Activated naive CD4-positive, alpha-beta T cell treated with Interleukin-2 at 50 U/mL for 16 hours (primary cell): ENCODE measurements around the gene MYO1G.
A peak's percentile ranks its signal among the peaks of the same experiment; 100 is the strongest.
"Not testable (repeated sequence)": the region's sequence is repeated elsewhere in the genome, so short reads cannot be mapped to it uniquely, and the experiment has no call there.

Source experiments
- DNase-seq: peaks from one replicate; pipeline ENCODE4 v3.0.0-alpha.2; 2020

The MYO1G gene

DNA sequence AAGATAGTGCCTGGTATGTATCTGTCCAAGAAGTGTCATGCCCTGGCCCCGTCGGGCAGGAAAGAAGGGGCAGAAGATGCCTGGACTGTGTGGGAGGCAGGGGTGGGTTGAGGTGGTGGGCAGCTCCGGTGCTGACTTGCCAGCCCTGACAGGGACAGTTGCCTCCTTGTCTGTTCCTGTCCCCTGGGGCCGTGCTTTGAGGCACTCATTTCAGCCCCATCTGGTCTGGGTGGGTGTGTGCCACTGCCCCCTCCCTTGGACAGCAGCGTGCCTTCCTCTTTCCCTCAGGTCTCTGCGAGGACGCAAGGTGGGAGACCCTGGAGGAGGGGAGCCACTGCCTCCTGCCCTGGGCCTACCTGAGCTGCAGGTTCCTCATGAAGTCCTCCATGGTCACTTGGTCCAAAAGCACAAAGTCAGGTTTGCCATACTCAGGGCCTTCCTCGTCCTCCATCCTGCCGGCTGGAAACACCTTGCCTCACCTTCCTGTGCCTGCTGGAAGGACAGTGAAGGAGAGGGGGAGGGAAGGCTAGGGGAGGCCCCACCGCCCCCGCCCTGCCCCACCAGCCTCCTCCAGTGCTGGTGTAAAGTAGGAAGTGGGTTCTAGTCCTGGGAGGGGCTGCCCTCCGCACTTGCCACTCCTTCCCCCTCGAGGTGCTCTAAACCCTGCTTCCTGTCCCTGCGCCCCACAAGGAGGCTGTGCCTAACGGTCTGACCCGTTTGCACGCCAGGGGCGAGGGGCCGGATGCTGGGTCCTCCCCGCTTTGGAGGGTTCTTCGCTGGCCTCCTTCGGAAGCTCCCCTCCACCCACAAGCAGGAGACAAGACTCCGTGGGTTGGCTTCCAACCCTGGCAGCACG is at the start of gene MYO1G:
Gene MYO1G (minus strand): TSS at position 505 of the 856 bp plus-strand sequence. CDS start 54 bp downstream, at position 451.
- DNase-seq, result peak; percentile 89

DNA sequence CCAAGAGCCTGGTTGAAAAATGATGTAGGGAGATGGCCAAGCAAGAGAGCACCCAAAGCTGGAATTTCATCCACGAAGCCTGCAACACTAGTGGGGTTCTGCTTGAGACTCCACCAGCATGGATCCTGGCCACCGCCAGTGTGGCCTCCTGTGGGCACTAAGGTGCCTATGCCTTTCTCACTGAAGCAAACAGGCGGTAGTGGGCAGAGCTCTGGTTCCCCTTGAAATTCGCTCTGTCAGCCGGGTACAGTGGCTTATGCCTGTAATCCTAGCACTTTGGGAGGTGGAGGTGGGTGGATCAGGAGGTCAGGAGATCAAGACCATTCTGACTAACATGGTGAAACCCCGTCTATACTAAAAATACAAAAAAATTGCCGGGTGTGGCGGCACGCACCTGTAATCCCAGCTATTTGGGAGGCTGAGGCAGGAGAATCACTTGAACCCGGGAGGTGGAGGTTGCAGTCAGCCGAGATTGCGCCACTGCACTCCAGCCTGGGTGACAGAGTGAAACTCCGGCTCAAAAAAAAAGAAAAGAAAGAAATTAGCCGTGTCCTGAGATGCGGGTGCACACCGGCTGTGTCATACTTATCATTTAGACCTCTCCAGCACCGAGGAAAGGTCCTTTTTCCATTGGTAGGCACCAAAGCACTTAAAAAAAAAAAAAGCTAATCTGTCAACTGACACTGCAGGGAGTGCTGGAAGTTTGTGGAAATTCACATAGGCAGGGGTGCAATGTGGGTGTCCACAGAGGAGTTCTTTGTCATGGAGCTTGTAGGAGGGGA is 49.5 kb upstream of the MYO1G start:
- DNase-seq, result no peak

DNA sequence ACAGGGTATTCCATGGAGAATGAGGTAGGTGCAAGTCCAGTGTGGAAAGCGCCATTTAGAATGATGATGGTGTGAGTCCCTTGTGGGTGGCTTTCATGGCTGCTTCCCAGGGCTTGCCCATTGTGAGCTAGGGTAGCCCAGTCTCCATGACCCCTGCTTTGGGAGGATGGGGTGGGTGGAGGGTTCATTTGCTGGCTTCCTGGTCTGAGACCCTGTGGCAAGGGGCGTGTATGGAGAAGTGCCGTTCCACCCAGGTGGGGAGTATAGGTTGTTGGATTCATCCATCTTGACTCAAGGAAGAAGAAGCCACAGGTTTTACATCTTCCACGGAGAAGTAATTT is 48.9 kb upstream of the MYO1G start:
- no peak for DNase-seq

DNA sequence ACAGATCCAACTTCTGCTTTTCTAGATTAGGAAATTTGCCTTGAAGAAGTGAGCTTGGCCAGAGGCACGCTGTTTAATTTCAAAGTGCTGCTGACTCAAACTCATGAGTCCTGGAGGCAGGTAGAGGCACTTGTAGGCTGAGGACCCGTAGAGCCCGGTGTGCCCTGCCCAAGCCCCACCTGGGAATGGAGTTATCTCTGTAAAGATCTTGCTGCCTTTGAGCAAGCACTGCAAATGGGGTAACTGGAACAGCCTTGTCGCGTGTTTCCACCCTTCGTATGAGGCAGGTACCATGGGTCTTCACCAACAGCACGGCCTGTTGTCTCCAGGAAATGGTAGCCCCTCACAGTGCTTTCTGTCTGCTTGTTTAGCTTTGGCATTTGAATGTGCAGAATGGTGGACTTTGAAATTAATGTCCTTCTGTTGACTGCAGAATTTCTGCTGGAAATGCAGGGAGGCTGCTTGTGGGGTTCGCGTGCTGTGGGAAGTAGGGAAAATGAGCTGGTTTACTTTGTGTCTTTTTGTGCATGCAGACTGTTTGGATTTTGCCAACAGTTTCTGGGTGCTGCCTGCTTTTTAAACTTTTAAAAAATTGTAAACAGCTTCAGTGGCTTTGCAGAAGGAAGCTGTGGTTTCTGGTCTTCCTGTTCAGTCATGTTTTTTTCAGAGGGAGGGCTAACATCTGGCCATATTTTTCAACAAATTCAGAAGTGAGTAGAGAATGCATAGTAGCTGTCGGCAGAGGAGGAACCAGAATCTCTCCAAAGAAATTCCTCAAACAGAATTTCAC is 48.4 kb upstream of the MYO1G start:
- DNase-seq, result peak; percentile 12

DNA sequence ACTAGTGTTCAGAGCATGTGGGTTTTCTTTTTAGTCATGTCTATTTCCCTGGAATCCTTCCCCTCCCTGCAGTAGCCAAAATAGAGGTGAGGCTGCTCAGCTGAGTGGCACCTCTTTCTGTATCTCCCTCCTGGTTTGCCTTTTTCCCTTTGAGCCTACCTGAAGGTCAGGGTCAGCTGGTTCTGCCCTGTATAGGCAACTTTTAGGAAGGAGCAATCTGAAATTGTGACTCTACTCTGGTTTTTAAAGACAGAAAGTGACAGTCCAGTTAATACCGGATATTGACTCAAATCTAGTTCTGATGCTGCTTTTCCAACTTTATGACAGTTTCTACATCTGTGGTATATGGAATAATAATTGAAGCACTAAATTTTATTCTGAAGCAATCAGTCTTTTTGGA is 47.2 kb upstream of the MYO1G start:
- no peak for DNase-seq

DNA sequence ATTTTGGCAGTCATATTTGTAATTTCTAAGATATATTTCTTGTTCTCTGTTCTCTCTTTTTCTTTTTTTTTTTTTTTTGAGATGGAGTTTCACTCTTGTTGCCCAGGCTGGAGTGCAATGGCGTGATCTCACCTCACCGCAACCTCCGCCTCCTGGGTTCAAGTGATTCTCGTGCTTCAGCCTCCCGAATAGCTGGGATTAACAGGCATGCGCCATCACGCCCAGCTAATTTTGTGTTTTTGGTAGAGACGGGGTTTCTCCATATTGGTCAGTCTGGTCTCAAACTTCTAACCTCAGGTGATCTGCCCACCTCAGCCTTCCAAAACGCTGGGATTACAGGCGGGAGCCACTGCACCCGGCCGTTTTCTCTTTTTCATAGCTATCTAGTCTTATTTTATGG is 46.7 kb upstream of the MYO1G start:
- DNase-seq, result not testable (repeated sequence)

DNA sequence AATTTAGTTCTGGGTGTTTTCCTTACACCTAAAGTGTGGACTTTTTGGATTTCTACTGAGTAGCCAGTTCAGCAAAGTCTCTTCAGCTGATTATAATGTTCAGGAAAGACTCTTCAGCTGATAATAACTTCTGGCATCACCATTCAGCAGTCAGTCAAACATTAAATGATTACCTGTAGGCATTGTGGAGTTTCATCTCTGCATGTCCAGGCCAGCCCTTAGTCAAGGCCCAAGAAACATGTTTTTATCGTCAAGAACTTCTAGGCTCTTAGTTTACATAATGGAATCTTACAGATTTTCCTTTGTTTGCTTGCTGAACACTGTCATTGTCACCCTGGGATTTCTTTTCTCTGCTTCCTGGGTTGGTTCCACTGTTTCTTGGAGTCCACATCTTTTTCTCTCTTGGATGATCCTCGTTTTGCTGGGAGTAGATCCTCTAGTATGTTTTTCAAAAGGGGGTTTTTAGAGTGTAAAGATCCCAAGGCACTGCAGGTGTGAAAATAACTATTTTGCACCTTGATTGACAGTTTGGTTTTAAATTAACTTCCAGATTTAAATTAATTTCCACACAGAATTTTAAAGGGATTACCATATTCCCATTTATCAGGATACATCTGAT is 45.4 kb upstream of the MYO1G start:
- no peak for DNase-seq

DNA sequence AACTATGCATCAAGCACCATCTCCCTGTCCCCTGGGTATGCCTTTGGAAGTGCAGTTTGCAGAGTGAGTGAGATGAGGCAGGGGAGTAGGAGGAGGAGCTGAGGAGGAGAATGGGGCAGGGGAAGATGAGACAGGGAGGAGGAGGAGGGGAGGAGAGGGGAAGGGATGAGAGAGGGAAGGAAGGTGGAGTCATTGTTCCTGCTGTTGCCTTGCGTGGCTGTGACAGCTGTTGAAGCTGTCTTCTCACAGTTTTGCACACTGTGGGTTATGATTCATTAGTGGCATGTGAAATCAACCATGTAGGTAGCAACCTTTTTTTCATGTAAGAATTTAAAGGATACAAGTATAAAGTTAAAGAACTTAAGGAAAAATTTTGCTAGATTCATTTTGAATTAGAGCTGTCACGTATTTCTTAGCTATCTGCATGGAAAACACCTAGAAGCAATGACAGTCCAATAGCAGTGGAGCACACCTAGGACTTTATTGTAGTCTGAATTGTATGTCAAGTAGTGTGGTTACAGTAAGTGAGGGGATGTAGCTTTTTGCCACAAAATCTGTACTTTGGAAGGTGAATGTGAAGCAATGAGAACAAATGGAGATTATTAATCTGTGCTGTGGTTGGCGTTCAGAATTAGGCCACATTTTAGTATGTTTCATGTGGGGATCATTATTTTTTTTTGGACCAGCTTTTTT is 42.9 kb upstream of the MYO1G start:
- DNase-seq, result no peak

DNA sequence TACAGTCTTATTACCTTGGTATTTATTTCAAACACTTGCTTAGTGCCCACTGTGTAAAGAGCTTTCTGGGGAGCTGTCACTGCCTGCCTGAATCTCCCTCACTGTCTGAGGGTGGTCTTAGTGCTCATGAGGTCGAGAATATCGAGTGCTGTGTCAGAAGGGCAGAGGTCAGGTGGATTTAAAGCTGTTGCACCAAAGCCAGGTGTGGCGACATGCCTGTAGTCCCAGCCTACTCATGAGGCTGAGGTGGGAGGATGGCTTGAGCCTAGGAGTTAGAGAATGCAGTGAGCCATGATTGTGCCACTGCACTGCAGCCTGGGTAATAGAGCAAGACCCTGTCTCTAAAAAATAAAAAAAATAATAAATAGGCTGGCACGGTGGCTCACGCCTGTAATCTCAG is 42.1 kb upstream of the MYO1G start:
- no peak for DNase-seq

DNA sequence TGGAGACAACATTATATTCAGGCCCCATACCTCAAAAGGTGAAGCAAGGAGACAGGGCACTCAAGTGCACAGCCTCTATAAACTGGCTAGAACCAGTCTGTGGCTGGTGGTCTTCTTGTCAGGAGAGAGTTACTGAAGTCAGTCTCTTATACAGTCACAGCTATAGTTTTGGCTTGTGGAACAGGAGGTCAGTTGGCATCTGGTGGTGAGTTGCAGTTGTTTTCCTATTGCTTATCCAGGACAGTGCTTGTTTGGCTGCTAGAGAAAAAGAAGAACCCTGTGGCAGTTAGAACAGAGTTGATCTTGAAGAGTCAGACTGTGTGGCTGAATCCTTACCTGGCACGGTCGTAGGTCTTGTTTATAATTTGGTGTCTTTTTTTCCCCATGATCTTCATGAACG is 38.4 kb upstream of the MYO1G start:
- no peak for DNase-seq

DNA sequence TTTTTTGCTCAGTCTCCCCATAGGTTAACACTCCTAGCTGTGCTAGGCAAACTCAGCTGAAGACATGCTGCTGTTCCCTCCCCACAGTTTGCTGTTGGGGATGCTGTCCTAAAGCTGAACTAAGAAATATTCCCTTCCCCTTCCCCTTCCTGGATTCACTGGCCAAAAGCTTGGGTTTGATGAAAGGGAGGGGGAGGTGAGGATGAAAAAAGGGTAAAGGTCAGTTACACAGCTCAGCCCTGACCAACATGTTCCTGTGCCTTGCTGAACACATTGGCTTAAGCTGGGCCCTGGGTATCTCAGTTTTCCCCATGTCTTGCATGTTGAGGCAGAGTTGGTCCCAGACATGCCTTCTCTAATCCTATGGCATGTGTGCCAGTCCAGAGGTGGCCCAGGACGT is 36.5 kb upstream of the MYO1G start:
- no peak for DNase-seq

DNA sequence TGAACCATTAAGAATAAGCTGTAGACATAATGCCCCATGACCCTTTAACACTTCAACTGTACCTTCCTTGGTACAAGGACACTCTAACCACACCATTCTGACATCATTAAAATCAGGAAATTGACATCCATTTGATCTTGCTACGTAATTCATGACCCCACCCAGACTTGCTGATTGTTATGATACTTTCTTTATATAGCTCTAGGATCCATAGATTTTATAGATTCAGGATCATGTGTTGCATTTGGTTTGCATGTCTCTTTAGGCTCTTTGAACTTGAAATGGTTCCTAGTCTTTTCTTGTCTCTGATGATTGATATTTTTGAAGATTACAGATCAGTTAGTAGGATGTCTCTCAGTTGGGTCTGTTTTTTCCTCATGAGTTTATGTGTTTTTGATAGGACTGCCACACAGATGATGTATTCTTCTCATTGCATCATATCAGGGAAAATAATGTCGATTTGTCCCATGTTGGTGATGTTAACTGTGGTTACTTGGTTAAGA is 34.7 kb upstream of the MYO1G start:
- no peak for DNase-seq

DNA sequence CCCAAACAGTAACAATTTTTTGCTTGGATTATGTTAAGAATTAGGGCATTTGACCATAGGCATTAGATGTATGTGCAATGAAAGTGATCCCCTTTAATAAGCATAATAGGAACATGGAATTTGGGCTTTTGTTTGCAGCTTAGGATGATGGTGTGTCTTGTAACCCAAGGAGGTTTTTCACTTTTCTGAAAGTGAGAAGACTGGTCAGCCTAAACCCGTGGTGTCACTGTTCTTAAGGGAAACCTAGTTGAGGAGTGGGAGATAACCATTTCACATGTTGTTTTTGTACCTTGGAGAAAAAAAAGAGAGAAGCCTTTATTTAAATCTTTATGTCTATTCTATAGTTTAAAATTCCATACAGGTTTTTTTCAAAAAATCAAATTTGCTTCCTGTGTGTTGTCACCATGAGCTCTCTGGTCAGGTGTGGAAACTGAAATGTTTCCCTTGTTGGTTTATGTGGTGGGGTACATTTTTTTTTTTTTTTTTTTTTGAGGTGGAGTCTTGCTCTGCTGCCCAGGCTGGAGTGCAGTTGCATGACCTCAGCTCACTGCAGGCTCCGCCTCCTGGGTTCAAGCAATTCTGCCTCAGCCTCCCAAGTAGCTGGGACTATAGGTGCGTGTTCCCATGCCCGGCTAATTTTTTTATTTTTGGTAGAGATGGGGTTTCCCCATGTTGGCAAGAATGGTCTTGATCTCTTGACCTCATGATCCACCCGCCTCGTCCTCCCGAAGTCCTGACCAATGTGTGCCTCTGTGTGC is 28.9 kb upstream of the MYO1G start:
- DNase-seq, result no peak

DNA sequence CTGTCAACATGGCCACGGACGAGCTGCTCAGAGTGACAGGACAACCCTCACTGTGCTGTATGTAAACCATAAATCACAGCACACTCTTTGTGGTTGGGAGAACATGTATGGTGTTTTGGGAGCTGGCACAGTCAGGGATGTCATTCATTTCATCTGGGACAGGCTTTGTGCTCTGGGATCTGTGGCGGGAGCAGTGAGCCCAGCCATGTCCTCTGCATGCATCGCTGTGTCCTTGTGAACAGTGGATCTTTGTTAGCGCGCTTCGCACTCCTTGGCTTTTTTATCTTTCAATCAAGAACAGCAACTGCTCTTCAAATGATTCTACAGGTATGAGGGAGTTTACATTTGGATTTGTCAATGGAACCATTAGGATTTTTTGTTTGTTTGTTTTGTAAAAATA is 28.3 kb upstream of the MYO1G start:
- no peak for DNase-seq

DNA sequence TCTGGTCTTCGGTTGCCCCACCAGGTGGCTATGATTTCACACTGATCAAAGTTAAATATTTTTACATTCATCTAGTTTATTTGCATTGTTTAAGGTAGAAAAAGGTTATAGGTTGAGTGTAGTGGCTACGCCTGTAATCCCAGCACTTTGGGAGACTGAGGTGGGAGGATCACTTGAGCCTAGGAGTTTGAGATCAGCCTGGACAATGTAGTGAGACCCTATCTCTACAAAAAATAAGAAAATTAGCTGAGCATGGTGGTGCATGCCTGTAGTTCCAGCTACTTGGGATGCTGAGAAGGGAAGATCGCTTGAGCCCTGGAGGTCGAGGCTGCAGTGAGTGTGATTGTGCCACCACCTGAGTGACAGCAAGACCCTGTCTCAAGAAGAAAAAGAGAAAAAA is 25.0 kb upstream of the MYO1G start:
- DNase-seq, result no peak

DNA sequence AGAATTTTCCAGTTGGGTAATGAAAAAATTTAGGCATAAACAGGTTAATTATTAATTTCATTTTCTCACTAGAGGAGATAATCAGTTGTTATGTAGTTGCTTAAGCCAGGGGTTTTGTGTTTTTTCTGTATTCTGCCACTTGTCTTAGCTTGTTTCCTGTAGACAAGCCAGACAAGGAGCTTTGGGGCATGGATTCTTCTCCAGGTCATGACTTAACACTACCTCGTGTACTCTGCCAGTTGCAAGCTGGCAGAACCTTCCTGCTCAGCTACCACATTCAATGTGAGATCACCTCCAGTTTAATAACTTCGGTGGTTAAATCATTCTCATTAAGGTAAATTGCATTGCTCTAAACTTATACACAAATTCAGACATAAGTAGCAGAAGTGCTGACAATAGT is 23.0 kb upstream of the MYO1G start:
- DNase-seq, result no peak

DNA sequence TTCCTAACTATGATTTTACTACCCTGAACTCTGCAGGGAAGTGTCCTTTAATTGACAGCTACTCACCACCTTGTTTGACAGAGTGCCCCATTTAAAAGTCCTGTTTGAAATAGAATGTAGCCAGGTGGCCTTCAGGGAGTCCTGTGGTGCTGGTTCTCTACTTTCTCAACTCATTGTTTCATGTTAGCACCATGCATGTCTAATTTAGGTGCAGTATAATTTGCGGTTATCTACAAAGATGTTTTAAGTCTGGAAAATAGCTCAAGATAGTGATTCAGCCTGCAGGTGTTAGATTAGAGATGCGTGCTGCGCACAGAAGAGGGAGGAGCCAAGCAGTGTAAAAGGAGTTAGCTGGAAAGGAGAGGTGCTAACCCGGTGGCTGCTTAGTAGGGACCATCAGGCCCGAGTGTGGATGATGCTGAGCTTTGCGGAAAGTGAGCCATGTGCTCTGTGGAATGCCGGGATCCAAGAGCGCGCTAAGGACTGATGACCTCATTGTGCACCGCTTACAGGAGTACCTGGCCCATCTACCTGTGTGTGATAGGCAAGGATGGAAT is 22.4 kb upstream of the MYO1G start:
- peak; percentile 72 for DNase-seq

DNA sequence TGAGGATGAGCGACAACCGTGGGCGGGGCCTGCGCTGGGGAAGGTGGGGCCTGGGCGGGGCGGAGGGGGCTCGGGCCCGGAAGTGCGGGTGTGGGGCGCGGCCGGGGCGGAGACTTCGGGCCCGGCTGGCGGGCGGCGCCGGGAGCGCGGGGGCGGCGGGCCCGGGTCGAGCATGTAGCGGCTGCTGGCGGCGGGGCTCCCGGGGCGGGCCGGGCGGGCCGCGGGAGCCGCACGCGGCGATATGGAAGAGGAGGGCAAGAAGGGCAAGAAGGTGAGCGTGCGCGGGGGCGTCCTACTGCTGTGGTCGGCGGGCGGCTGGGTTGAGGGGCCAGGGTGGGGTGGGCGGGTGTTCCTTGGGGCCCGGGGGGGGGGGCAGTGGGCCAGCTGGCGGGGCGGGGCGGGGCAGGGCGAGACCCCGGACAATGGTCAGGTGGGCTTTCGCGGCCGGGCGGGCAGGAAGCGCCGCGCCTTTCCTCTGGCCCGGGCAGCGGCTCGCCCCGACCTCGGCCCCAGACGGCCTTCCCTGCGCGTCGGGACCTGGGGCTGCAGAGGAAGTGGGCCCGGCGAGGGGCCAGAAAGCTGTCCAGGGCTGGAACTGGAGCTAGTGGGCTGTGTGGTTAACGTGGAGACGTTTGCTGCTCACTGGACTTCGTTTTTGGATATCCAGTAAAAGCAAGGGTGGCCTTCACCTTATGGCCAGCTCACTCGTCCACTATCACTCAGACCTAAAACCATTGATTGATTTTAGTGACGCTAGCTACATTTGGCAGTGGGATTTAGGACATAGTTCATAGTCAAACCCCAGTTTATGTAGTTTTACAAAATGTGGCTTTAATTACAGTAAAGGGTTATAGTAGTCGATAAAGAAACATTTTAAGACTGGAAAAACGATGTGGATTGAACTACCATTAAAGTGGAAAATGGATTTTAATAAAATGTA is 21.5 kb upstream of the MYO1G start, which contains the start of gene CCM2:
Gene CCM2 (plus strand): TSS at position 109 of the 940 bp plus-strand sequence. CDS start 133 bp downstream, at position 242.
- no peak for DNase-seq

DNA sequence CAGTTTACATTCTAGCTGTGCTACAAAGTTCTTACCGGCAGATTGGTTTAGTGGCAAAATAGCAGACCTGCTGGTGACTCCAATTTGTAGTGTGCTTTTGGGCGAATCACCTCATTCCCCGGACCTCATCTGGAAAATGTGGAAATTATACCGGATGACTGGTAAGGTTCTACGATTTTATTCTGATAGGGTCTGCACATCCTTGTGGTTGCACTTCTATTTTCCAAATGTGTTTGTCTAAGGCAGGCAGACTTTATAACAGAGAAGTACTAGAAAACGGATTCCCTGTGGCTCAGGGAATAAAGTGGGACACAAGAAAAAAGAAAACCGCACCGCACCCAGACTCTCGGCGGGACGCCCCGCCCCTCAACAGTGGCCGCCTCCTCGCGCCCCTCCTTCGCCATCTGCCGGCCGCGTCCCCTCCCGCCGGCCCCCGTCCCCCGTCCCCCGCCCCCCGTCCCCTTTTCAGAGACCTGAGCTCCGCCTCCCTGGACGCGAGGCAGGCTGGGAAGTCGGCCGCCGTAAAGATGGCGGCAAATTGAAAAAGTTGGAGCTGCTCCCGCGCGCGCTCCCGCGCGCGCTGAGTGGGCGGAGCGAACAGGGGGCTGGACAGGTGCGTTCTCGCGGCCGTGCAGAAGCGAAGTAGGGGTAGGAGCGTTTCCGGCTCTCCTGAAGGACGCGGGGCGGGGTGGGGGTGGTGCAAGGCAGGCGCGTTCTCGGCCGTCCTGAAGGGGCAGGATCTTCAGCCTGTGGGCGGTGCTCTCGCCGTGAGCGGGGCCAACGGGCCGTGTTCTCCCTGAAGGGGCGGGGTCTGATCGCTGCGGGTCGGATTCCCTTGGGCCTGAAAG is 20.7 kb upstream of the MYO1G start:
- peak; percentile 99 for DNase-seq
